ENCODE results near the gene LRP6.

The LRP6 gene

GRCh38 chr12:12214201-12214600, 52.6 kb downstream of the LRP6 start:
- DNase-seq: no peak

GRCh38 chr12:12212769-12213168, 54.1 kb downstream of the LRP6 start:
- no peak for DNase-seq

GRCh38 chr12:12210983-12211382, 55.9 kb downstream of the LRP6 start:
- DNase-seq: no peak

GRCh38 chr12:12210416-12210815, 56.4 kb downstream of the LRP6 start:
- no peak for DNase-seq

- no peak for DNase-seq
Observed at GRCh38 chr12:12209675-12210074, 57.2 kb downstream of the LRP6 start.

- DNase-seq: no peak
Observed at GRCh38 chr12:12209043-12209442, 57.8 kb downstream of the LRP6 start.

GRCh38 chr12:12207746-12208145, 59.1 kb downstream of the LRP6 start:
- DNase-seq: no peak

GRCh38 chr12:12206776-12207388, 60.0 kb downstream of the LRP6 start:
- no peak for DNase-seq

GRCh38 chr12:12202747-12203146, 64.1 kb downstream of the LRP6 start:
- no peak for DNase-seq

- no peak for DNase-seq
Observed at GRCh38 chr12:12202105-12202504, 64.7 kb downstream of the LRP6 start.

GRCh38 chr12:12201274-12201758, 65.5 kb downstream of the LRP6 start:
- DNase-seq: no peak

- DNase-seq: no peak
Observed at GRCh38 chr12:12200363-12200762, 66.5 kb downstream of the LRP6 start.

- no peak for DNase-seq
Observed at GRCh38 chr12:12198124-12198523, 68.7 kb downstream of the LRP6 start.

GRCh38 chr12:12197128-12197527, 69.7 kb downstream of the LRP6 start:
- DNase-seq: no peak

GRCh38 chr12:12195516-12195915, 71.3 kb downstream of the LRP6 start:
- no peak for DNase-seq

GRCh38 chr12:12195081-12195480, 71.8 kb downstream of the LRP6 start:
- DNase-seq: no peak

- no peak for DNase-seq
Observed at GRCh38 chr12:12194206-12194605, 72.6 kb downstream of the LRP6 start.

- no peak for DNase-seq
Observed at GRCh38 chr12:12191008-12191407, 75.8 kb downstream of the LRP6 start.

GRCh38 chr12:12190087-12190809, 76.6 kb downstream of the LRP6 start:
- DNase-seq: no peak

- no peak for DNase-seq
Observed at GRCh38 chr12:12185414-12185813, 81.4 kb downstream of the LRP6 start.

GRCh38 chr12:12182703-12183365, 84.0 kb downstream of the LRP6 start:
- no peak for DNase-seq

GRCh38 chr12:12181511-12181910, 85.3 kb downstream of the LRP6 start:
- DNase-seq: no peak

- no peak for DNase-seq
Observed at GRCh38 chr12:12180575-12180974, 86.3 kb downstream of the LRP6 start.

- DNase-seq: no peak
Observed at GRCh38 chr12:12180136-12180535, 86.7 kb downstream of the LRP6 start.
